ENCODE results near the gene ATP4A. TPM values are rescaled to one million over a fixed set of nuclear protein-coding genes. Genes with fewer than 3 reads are reported as not detected.

Gene ATP4A
- total RNA-seq, 1 experiment from 2014 or later, result not detected

Other genes with a start within 250 kb of the ATP4A start
- 1.0 and 2.2 TPM in 2 replicates for gene CD22, start 234.5 kb downstream of the ATP4A start, total RNA-seq (2014; rRNA removed)
- not detected in 2 replicates for gene FFAR1, start 215.8 kb downstream of the ATP4A start, total RNA-seq (2014; rRNA removed)
- not detected in 2 replicates for gene FFAR3, start 205.2 kb downstream of the ATP4A start, total RNA-seq (2014; rRNA removed)
- not detected in 2 replicates for gene GPR42, start 192.6 kb downstream of the ATP4A start, total RNA-seq (2014; rRNA removed)
- gene FFAR2, start 115.4 kb downstream of the ATP4A start, total RNA-seq (2014; rRNA removed), result not detected in 2 replicates
- not detected in 2 replicates for gene KRTDAP, start 73.2 kb downstream of the ATP4A start, total RNA-seq (2014; rRNA removed)
- 0.29 and 1.1 TPM in 2 replicates for gene DMKN, start 50.0 kb downstream of the ATP4A start, total RNA-seq (2014; rRNA removed)
- 0.77 TPM in 1 of 2 replicates, not detected in the other for gene SBSN, start 35.3 kb downstream of the ATP4A start, total RNA-seq (2014; rRNA removed)
- gene GAPDHS, start 30.2 kb downstream of the ATP4A start, total RNA-seq (2014; rRNA removed), result not detected in 2 replicates
- gene TMEM147, start 18.0 kb downstream of the ATP4A start, total RNA-seq (2014; rRNA removed), result 106 and 114 TPM in 2 replicates
- gene PMIS2, start 22.5 kb upstream of the ATP4A start, total RNA-seq (2014; rRNA removed), result not detected in 2 replicates
- gene HAUS5, start 49.1 kb upstream of the ATP4A start, total RNA-seq (2014; rRNA removed), result 17.4 and 21.0 TPM in 2 replicates
- 101 and 103 TPM in 2 replicates for gene RBM42, start 65.4 kb upstream of the ATP4A start, total RNA-seq (2014; rRNA removed)
- 0.46 and 1.5 TPM in 2 replicates for gene ETV2, start 78.1 kb upstream of the ATP4A start, total RNA-seq (2014; rRNA removed)
- gene COX6B1, start 84.7 kb upstream of the ATP4A start, total RNA-seq (2014; rRNA removed), result 383 and 482 TPM in 2 replicates
- gene UPK1A, start 102.9 kb upstream of the ATP4A start, total RNA-seq (2014; rRNA removed), result 0.17 TPM in 1 of 2 replicates, not detected in the other
- not detected in 2 replicates for gene ZBTB32, start 140.9 kb upstream of the ATP4A start, total RNA-seq (2014; rRNA removed)
- gene KMT2B, start 154.3 kb upstream of the ATP4A start, total RNA-seq (2014; rRNA removed), result 9.8 and 10.8 TPM in 2 replicates
- gene IGFLR1, start 178.8 kb upstream of the ATP4A start, total RNA-seq (2014; rRNA removed), result 5.1 and 11.7 TPM in 2 replicates
- 12.2 and 12.4 TPM in 2 replicates for gene U2AF1L4, start 181.8 kb upstream of the ATP4A start, total RNA-seq (2014; rRNA removed)
- 35.2 and 35.6 TPM in 2 replicates for gene PSENEN, start 182.0 kb upstream of the ATP4A start, total RNA-seq (2014; rRNA removed)
- 16.9 and 18.7 TPM in 2 replicates for gene LIN37, start 184.9 kb upstream of the ATP4A start, total RNA-seq (2014; rRNA removed)
- 0.29 TPM in 1 of 2 replicates, not detected in the other for gene HSPB6, start 193.4 kb upstream of the ATP4A start, total RNA-seq (2014; rRNA removed)
- 7.2 and 8.2 TPM in 2 replicates for gene PROSER3, start 194.5 kb upstream of the ATP4A start, total RNA-seq (2014; rRNA removed)
- gene ARHGAP33, start 211.9 kb upstream of the ATP4A start, total RNA-seq (2014; rRNA removed), result 6.4 and 6.6 TPM in 2 replicates
- gene PRODH2, start 249.2 kb upstream of the ATP4A start, total RNA-seq (2014; rRNA removed), result not detected in 2 replicates